HS-27A (cell line): ENCODE results near the gene CTH.
"Not testable (repeated sequence)": the region's sequence is repeated elsewhere in the genome, so short reads cannot be mapped to it uniquely, and the experiment has no call there.

Experiments used
- DNase-seq: peaks from one replicate; pipeline ENCODE4 v3.0.0-alpha.2; 2012; ENCODE audit warnings: low read depth, missing footprints

Gene CTH

DNA sequence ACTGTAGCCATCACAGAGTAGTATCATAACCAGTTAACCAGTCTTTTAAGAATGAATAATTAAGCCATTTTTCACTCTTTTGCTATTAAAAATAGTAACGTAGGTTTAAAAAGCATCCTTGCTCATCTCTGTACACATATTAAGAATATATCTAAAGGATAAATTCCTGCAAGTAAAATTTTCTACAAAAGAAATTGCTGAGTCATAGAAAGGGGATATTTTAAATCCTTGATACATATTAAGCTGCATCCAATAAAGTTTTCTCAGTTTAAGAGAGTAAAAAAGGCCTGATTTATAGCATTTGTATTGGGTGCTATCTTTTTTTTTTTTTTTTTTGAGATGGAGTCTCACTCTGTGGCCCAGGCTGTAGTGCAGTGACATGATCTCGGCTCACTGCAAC, 1.9 kb upstream of the CTH start:
- no peak for DNase-seq

DNA sequence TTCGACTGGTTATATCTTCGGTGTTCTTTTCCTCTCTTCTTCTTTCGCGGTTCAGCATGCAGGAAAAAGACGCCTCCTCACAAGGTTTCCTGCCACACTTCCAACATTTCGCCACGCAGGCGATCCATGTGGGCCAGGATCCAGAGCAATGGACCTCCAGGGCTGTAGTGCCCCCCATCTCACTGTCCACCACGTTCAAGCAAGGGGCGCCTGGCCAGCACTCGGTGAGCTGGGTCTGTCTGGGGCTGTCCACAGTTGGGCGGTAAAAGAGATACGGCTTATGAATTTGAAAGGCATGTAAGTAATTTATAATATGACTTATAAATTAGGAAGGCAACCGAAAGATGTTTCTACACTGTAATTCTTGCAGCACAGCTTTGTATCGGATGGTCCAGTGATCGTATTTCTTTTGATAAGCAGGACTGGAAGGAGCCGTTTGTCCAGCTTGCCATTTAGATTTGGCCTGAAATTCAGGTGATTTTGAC, 334 bp downstream of the CTH start:
- no peak for DNase-seq

DNA sequence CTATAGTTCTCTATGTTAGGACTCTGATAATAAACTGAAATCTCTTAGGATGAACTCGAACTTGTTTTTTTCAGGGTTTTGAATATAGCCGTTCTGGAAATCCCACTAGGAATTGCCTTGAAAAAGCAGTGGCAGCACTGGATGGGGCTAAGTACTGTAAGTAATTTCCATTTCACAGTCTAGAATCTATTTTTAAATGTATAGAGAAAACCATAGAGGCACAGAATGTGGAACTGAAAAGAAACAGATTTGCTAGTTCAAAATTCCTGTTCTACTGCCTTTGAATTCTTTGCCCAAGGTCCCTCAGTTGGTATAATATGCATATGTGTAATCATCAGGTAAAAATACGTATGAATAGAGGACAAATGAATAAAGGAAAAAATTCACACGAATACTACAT, 4.8 kb downstream of the CTH start:
- no peak for DNase-seq

DNA sequence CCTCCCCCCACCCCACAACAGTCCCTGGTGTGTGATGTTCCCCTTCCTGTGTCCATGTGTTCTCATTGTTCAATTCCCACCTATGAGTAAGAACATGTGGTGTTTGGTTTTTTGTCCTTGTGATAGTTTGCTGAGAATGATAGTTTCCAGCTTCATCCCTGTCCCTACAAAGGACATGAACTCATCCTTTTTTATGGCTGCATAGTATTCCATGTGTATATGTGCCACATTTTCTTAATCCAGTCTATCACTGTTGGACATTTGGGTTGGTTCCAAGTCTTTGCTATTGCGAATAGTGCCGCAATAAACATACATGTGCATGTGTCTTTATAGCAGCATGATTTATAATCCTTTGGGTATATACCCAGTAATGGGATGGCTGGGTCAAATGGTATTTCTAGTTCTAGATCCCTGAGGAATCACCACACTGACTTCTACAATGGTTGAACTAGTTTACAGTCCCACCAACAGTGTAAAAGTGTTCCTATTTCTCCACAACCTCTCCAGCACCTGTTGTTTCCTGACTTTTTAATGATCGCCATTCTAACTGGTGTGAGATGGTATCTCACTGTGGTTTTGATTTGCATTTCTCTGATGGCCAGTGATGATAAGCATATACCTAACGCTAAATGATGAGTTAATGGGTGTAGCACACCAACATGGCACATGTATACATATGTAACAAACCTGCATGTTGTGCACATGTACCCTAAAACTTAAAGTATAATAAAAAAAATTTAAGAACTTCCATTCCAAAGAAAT, 8.1 kb downstream of the CTH start:
- DNase-seq, result not testable (repeated sequence)

DNA sequence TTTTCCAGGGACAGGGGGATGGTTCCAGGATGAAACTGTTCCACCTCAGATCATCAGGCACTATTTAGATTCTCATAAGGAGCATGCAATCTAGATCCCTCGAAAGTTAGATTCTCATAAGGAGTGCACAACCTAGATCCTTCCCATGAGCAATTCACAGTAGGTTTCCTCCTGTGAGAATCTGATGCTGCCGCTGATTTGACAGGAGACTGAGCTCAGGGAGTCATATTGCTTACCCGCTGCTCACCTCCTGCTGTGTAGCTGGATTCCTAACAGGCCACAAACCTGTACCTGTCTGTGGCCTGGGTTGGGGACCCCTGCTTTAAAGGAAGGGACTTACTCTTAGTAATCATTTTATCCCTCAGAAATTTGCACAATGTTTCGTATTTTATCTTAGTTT, 9.3 kb downstream of the CTH start:
- no peak for DNase-seq

DNA sequence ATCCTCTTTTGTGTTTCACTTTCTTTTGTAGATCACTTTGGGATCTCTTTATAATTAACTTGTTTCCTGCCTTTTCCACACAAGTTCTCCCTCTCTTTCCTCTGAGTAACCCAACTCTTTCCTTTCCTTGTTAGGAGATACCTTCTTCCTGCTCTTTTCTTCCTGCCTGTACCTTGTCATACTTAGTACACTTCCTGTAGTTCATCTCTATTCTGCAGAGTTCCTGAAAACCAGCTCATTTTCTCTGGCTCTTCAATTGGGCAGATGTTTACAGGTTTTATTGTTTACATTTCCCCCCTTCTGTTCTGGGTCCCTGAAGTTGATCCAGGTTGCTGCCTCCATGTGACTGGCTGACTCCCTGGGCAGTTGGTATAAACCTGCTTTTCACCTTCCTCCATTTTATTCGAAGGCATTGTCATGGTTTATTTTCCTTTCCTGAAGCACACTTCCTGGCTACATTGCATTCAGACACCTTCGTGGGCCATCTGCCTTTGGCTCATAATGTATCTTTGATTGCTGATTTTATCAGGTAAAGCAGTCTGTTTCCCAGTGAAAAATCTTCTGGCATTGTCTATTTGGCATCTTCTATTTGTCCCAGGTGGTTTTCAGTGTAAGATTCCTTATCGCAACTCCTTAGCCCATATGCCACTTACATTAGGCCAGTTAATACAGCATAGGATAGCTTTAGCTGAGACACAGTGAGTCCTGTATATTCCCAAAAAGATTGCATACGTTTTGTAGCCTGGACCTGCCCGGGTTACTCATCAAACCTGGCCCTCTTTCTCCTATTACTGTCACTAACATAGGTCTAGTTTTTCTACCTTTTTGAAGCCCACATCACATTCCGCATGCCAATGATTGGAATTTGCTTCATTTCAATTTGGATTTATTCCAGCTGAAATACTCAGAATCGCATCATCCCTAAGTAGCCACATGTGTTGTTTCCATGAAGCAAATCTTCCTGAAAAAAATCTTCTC, 15.4 kb downstream of the CTH start:
- DNase-seq, result no peak

DNA sequence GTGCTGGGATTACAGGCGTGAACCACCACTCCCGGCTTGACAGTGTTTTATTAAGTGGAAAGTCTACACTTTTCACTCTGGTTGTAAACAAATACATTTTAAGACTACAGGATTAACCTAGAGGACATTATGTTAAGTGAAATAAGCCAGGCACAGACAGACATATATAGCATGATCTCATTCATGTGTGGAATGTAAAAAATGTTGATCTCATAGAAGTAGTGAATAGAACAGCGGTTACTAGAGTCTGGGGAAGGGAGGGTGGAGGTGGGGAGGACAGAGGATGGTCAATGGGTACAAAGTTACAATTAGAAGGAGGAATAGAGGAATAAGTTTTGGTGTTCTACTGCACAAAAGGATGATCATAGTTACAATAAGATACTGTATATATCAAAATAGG, 16.9 kb downstream of the CTH start:
- DNase-seq, result peak; percentile 19

DNA sequence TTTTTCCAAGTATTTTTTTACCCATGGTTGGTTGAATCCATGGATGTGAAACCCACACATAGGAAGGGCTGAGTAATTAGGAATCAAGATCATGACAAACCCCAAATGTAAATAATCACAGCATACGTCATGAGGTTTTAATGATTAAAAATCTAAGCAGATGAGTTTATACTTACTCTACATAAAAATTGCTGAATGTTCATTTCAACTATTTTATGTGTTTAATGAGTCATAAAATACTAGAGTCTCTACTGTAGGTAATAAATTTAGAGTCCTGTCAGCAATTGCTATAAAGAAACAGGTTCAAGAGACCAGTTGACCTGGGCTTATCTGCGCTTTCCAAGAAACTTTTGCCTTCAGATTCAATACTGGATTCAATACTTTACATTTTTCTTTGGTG, 18.2 kb downstream of the CTH start:
- no peak for DNase-seq

DNA sequence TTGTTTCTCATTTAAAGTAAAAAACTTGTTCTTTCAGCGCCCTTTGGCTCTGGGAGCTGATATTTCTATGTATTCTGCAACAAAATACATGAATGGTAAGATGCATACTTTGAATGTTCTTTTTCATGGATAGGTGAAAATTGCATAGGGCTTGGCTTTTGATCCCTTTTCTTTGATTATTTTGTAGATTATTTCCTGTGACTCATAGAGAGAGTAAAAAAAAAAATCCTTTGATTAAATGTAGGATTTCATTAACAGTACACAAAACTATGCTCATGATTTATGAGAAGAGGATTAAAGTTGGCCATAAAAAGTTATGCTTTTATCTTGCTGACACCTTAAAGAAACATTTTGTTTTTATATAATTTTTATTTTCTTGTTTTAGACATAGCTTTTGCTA, 18.7 kb downstream of the CTH start:
- no peak for DNase-seq

DNA sequence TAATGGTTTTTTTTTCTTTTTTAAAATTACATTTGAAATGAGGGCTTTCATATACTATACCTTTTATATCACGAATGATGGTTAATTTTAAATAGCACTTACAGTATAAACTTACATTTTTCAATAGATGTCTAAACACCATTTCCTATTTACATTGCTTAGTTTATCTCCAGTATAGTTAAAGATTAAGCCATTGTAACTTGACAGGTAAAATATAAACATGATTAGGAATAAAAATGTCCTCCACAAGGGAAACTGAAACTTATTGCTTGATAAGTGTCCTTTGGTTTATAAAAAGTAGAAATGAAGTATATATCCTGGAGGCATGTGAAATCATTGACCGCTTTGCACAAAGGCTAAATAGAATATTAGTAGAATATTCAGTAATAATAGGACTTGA, 20.2 kb downstream of the CTH start:
- DNase-seq, result no peak

DNA sequence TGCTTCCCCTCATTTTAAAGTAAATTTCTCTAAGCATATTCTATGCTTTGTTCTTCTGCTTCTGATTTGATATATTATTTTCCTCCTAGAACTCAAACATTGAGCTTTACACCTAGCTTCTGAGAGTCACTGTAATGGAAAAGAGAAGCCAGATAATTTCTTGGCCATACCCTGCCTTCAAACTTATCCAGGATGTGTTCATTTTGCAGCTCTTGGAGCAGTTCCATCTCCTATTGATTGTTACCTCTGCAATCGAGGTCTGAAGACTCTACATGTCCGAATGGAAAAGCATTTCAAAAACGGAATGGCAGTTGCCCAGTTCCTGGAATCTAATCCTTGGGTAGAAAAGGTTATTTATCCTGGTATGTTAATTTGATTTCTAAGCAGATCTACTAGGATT, 20.8 kb downstream of the CTH start:
- DNase-seq, result no peak

DNA sequence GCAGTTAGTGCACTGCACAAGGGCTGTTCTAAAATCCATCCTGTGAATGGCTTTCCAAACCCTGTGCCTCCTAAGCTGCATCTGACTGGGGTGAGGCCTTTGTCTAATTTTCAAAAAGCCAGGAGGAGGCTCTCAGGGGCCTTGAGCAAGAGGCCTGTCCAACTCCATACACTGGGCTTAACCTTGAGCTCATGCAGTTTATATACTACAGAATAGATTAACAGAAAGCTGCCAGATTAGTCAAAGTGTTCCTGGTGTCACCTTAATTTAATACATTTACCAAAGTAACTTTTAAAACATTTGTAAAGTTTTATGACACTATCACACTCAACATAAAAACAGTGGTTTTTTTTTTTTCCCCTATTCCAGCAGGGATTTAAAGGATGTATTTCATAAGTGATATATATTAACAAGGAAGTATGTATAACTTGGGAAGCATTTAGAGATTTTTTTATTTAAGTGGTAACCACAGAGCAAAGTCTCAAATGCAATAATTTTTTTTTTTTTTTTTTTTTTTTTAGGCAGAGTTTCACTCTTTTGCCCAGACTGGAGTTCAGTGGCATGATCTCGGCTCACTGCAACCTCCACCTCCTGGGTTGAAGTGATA, 23.3 kb downstream of the CTH start:
- DNase-seq, result no peak

DNA sequence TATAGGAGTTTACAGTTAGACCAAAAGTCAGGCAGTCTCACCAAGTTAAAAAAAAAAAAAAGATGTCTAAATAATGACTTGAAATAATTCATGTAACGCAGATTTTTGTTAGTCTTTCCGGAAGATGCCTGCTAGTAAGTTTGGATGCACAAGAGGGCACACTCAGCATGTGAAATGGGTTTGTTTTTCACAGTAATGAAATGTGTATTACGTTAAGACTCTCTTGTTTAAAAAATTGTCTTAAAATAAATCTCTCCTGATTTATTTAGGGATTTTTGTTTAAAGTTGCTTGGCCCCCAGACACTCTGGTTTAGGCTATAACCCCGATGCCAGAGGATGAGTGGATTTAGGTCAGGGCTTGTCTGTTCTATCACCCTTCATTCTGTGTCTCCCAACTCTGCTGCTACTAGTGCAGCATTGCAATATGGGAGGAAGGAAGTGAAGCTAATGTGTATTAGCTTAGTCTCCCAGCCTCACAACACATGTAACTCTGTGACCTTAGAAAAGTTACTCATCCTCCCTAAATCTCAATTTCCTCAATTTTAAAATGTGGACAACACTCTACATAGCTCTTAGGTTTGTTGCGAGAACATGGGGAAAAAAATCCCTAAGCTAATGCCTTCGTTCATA, 25.7 kb downstream of the CTH start:
- DNase-seq, result no peak

DNA sequence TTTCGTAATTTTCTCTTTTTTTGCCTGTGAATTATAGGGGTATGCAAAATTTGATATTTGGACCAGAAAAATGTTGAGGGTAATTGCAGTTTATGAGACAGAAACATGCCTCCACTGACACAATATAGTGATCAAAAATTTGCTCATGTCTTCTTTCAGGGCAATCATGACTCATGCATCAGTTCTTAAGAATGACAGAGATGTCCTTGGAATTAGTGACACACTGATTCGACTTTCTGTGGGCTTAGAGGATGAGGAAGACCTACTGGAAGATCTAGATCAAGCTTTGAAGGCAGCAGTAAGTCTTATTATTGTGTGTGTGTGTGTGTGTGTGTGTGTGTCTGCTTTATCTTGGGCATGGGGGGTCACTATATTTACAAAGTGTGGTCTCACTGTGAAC, 27.5 kb downstream of the CTH start:
- DNase-seq, result no peak

DNA sequence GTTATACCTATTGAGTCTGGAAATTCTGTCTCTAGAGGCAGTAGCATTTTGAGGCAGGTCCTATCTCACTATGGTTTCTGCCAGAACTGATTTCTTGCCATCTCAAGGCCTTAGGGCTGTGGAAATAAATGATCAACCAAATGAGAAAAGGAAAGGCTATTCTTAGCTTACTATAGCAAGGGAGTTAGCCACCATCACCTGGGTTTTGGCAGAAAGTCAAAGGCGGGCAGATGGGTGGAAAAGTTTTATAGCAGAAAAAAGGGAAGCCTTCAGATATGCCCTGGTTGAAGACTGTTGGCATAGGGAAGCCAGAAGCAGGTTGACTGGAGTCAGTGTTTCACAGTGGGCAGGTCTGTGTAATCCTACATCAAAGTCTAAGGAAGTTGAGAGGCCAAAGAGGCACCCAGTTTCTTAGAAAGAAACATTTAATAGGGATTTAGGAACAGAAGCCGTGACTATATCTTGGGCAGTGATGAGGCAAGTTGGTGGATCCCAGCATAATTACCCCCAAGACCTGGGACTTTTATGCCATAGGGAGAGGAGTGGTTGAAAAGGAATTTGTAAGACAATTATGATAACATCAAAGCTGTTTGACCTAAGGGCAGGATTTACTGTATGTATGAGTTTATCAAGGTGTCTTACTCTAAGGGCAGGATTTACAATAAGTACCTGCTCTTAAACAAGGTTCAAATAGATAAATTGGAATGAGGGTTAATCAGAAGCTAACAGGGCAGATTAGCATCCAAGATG, 29.7 kb downstream of the CTH start:
- DNase-seq, result no peak

DNA sequence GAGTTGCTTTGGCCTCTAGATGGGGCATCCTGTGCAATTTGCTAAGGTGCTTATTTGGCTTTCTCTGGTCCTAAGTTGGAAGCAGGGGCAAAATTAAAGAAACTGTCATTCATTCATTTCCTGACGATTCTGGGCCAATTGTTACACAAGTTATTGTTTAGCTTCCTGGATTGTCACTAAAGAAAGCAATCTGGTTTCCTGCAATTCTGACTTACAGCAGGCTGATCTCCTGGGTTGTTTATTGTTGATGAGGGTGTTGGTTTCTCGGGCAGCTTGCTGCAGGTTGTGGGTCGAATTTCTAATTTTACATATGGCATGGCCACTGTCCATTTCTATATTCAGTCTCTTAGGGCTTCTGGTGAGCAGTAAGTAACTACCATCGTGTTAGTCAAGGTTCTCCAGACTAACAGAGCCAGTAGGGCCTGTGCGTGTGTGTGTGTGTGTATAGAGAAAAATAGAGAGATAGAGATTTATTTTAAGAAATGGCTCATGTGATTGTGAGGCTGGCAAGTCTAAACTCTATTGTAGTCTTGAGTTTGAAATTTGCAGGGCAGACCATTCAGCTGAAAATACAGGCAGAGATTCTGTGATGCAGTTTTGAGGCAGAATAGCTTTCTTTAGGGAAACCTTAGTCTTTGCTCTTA, 30.4 kb downstream of the CTH start:
- DNase-seq, result no peak

DNA sequence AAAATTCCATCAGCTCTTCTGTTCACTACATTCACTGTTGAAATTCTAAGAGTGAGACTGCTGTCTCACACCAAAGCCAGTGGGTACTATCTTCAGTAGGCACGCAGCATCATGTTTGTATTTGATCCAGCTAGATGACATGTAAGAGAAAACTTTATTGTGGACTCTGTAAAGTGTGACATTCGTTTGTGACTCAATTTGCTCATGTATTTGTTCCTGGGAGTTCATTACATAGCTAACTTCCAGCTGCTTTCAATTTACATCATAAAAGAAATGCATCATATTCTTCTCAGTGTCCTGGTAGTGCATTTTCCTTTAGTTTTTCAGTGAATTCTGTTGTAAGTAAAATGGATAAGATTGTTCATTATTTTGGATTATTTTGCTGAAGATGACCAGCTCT, 31.4 kb downstream of the CTH start:
- DNase-seq, result no peak

DNA sequence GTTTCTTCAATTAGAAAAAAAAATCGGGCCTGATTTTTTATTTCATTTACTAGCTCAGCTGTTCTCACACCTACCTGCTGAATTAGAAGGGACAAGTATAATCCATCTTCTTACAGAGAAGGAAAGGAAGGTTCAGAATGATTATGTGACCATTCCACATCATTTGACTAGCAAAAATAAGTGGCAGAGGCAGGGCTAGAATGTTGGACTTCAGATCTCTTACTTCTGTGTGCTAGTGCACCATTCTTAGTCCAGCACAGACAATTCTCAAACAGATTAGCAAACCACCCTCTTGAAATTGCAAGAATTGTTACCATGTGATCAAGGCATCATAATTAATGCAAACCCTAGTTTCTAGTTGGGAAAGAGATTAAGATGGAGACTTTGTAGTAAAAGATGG, 32.7 kb downstream of the CTH start:
- no peak for DNase-seq

DNA sequence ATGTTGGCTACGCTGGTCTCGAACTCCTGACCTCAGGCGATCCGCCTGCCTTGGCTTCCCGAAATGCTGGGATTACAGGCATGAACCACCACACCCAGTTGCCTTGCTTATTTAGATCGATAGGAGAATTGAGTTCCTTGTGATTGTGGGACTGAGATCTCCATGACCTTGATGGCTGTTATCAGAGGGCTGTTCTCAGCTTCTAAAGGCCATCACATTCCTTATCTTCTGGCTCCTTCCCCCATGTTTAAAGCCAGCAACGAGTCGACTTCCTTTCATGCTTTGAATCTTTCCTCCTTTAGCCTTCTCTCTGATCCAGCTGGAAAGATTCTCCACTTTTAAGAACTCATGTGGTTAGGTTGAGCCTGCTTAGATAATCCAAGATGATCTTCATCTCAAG, 38.0 kb downstream of the CTH start:
- no peak for DNase-seq

DNA sequence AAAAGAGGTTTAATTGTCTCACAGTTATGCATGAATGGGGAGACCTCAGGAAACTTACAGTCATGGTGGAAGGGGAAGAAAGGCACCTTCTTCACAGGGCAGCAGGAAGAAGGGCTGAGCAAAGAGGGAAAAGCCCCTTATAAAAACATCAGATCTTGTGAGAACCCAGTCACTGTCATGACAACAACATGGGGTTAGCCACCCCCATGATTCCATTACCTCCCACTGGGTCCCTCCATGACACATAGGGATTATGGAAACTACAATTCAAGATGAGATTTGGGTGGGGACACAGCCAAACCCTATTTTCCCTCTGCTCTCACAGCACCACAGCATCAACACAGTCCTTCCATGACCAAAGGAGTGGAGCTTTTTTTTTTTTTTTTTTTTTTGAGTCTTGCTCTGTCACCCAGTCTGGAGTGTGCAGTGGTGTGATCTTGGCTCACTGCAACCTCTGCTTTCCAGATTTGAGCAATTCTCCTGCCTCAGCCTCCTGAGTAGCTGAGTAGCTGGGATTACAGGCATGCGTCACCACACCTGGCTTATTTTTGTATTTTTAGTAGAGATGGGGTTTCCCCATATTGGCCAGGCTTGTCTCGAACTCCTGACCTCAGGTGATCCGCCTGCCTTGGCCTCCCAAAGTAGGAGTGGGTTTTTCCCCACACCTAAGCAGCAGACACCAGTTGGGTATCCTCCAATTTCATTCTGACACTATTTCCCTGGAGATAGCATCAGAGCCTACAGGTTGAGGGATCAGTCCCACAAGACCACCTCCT, 41.3 kb downstream of the CTH start:
- not testable (repeated sequence) for DNase-seq
